ENCODE data around the gene VN1R4. TPM values are rescaled to one million over a fixed set of nuclear protein-coding genes. Genes with fewer than 3 reads are reported as not detected.
"Not testable (repeated sequence)": the region's sequence is repeated elsewhere in the genome, so short reads cannot be mapped to it uniquely, and the experiment has no call there.

VN1R4 gene, protein sequence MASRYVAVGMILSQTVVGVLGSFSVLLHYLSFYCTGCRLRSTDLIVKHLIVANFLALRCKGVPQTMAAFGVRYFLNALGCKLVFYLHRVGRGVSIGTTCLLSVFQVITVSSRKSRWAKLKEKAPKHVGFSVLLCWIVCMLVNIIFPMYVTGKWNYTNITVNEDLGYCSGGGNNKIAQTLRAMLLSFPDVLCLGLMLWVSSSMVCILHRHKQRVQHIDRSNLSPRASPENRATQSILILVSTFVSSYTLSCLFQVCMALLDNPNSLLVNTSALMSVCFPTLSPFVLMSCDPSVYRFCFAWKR
- total RNA-seq, result not detected in 3 replicates

DNA sequence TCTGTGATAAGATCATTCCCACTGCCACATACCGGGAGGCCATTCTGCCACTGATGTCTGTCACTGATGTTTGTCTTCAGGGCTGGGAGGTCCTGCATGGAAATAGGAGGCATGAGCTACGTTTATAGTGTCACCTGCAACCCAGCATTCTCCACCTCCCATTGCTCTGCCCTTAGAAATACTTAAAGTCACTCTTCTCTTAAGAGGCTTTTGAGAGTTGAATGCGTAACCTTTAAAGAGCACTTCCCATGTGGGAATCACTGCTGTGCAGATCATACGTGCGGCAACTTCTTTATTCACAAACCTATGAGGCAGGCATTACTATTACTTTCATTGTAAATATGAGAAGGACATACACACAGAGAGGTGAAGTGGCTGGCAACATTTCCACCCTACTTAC is at the start of gene VN1R4:
TSS of gene VN1R4 (minus strand) at position 101 of the 400 bp plus-strand sequence. CDS start at position 43, 58 bp downstream.
- not testable (repeated sequence) for H3K4me3 Mint-ChIP-seq; DNase-seq (ENCODE audit: low spot score in 2 of 2, unreplicated experiment in 2 of 2); H3K27ac Mint-ChIP-seq; H3K27me3 Mint-ChIP-seq (ENCODE audit: low read depth); H3K4me1 Mint-ChIP-seq; H3K36me3 Mint-ChIP-seq
- peaks cover 61% of the 10 kb centered on the region for H3K9me3 Mint-ChIP-seq

DNA sequence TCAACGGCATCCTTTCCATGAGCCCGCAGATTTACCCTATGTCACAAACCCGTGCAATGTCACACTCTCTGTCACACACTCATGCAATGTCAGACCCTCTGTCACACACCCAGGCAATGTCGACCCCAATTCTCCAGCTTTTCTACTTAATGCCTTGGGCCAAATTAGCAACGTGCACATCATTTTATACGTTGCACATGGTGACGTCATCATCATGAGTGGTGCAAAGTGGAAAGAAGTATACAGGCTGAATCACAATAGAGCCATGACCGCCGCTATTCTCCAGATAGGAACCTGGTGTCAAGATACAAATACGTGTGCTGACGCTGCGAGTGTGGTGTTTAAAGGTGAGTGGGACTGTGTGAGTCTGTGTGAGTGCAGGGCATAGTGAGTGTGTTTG is 44.4 kb upstream of the VN1R4 start:
- Mint-ChIP-seq H3K27me3 (ENCODE audit: low read depth) (peaks cover 48% of the 10 kb centered on the region), H3K4me1 (peaks cover 2% of the 10 kb centered on the region), H3K9me3 (no peaks in the 10 kb centered on the region), H3K4me3 (no peak overlapping the region), H3K27ac (no peak overlapping the region), H3K36me3 (no peaks in the 10 kb centered on the region)
- TF ChIP-seq, protein P1, sequence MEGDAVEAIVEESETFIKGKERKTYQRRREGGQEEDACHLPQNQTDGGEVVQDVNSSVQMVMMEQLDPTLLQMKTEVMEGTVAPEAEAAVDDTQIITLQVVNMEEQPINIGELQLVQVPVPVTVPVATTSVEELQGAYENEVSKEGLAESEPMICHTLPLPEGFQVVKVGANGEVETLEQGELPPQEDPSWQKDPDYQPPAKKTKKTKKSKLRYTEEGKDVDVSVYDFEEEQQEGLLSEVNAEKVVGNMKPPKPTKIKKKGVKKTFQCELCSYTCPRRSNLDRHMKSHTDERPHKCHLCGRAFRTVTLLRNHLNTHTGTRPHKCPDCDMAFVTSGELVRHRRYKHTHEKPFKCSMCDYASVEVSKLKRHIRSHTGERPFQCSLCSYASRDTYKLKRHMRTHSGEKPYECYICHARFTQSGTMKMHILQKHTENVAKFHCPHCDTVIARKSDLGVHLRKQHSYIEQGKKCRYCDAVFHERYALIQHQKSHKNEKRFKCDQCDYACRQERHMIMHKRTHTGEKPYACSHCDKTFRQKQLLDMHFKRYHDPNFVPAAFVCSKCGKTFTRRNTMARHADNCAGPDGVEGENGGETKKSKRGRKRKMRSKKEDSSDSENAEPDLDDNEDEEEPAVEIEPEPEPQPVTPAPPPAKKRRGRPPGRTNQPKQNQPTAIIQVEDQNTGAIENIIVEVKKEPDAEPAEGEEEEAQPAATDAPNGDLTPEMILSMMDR (IDR thresholded peaks at IDR 0.05; ENCODE audit: unreplicated experiment), result no peak
- DNase-seq (ENCODE audit: low spot score in 2 of 2, unreplicated experiment in 2 of 2), result no peak

DNA sequence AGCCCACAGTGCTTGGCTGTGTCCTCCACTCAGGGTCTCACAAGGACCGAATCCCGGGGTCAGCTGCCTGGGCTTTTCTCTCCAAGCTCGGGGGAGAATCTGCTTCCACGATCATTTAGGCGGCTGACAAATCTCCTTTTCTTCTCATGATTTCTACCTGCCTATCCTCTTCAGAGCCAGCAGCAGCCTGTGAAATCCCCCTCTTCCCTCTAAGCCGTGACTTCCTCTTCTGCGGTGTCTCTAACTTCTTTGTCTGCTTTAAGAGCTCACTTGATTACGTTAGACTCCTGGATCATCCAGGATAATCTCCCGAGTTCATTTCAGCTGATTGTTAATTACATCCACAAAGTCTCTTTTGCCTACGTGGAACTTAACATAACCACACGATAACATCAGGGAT is 43.5 kb upstream of the VN1R4 start:
- Mint-ChIP-seq H3K36me3 (no peaks in the 10 kb centered on the region), H3K9me3 (no peaks in the 10 kb centered on the region), H3K27ac (no peak overlapping the region), H3K27me3 (ENCODE audit: low read depth) (peaks cover 51% of the 10 kb centered on the region), H3K4me3 (no peak overlapping the region), H3K4me1 (peaks cover 2% of the 10 kb centered on the region)
- no peak for DNase-seq (ENCODE audit: low spot score in 2 of 2, unreplicated experiment in 2 of 2)
- TF ChIP-seq, protein P1 (IDR thresholded peaks at IDR 0.05; ENCODE audit: unreplicated experiment), result no peak

DNA sequence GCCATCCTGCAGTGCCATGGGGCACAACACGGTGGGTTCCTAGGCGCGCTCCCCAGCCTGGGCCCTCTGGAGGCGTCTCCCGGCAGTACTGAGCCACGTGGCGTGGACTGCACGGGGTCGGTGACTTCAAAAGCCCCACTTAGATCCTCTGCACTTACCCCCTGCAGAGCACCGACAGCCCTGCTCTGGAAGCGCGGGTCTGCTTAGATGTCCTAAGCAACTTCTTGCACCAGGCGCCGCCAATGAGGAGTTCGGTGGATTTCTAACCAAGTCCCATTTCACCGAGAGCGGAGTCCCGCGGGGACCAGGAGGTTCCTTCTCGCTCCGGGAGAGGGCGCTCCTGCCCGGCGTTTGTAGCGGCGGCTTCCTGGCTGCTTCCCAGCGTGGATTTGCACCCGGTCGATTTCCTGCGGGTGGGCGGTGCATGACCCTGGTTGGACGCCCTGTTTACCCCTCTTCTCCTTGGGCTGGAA is 40.9 kb upstream of the VN1R4 start:
- Mint-ChIP-seq H3K4me1 (peaks cover 2% of the 10 kb centered on the region), H3K27ac (no peak overlapping the region), H3K4me3 (peak overlapping the region; percentile 49), H3K36me3 (no peaks in the 10 kb centered on the region), H3K9me3 (no peaks in the 10 kb centered on the region), H3K27me3 (ENCODE audit: low read depth) (peaks cover 41% of the 10 kb centered on the region)
- TF ChIP-seq, protein P1 (IDR thresholded peaks at IDR 0.05; ENCODE audit: unreplicated experiment), result peak; percentile 54
- peak in 1 of 2 experiments; percentile 49 for DNase-seq (ENCODE audit: low spot score in 2 of 2, unreplicated experiment in 2 of 2)

DNA sequence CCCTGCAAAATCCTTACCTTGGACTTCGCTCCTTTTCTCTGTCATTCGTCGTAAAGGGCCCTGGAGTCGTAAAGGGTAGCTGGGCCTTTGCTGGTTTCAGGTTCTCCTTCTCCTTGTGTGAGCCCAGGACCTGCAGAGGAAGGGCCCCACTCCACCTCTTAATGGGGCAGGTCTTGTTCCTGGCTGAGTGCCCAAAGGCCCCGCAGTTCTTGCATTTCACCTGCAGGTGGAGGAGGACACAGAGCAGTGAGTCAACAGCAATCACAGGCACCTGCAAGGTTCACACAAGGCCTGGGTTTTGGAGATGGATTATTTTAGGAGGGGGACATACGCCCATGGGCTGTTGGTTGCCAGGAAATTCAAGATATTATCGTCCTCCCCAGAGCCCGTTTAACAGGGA is 33.8 kb upstream of the VN1R4 start:
- not testable (repeated sequence) for H3K27ac Mint-ChIP-seq; H3K9me3 Mint-ChIP-seq; H3K27me3 Mint-ChIP-seq (ENCODE audit: low read depth); H3K4me3 Mint-ChIP-seq; H3K4me1 Mint-ChIP-seq; DNase-seq (ENCODE audit: low spot score in 2 of 2, unreplicated experiment in 2 of 2); H3K36me3 Mint-ChIP-seq

DNA sequence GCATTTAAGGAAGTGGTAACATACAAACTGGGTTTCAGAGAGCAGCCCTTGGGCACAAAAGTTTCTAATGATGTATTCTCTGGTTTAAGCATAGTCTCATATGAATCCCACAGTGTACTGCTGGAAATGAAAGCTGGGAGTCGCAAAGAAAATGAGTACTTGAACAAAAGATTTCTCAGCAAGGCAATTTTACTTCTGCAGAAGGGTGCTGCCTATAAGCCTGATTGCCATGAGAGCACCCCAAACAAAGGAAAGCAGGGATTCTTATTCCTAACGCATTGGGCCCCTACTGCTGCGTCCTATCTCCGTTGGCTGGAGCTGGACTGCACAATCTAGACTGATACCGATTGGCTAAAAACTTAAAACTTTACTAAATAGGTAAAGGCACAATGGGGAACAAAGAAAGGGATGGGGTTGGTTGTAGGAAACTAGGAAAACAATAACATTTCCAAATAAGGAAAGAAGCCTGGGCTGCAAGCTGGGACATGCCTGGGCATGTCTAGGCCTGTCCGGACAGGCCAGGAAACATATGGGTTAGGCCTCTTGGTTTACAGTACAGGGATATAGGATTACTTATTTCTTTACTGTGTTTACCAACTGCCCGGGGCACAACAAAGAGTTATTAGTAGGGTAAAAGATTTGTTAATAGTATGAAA is 27.4 kb upstream of the VN1R4 start:
- H3K36me3 Mint-ChIP-seq, result no peaks in the 10 kb centered on the region
- TF ChIP-seq, protein P1 (IDR thresholded peaks at IDR 0.05; ENCODE audit: unreplicated experiment), result no peak
- no peaks in the 10 kb centered on the region for H3K4me1 Mint-ChIP-seq
- no peak for DNase-seq (ENCODE audit: low spot score in 2 of 2, unreplicated experiment in 2 of 2)
- H3K27ac Mint-ChIP-seq, result no peak overlapping the region
- no peak overlapping the region for H3K4me3 Mint-ChIP-seq
- H3K9me3 Mint-ChIP-seq, result peaks cover 54% of the 10 kb centered on the region
- H3K27me3 Mint-ChIP-seq (ENCODE audit: low read depth), result no peaks in the 10 kb centered on the region

All from mesothelial cell of epicardium (in vitro differentiated cells).